ENCODE measurements around the gene GLP1R.

GLP1R gene

DNA sequence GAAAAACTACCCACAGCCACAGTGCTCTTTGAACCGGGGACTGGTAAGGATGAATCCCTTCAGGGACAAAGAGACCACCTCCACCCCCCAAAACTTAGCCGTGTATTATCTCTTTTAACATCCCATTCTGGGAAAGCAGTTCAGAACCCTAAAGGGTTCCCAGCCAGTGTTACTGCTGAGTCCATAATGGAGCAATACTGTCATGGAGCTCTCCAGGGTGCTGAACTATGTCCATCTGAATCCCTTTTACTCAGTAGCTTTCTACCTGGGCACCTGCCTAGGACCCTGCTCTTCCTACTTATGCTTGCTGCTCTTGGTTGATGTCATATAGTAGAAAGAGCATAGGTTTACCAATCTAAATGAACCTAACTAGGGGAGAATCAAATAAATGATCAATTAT is 88.7 kb downstream of the GLP1R start:
- peak; percentile 17 for DNase-seq

All from CD4-positive, alpha-beta T cell treated with Interleukin-4 for 4 hours (primary cell).